Neuronal stem cell (in vitro differentiated cells): Measurements from ENCODE around the gene SLC22A23.
A peak's percentile ranks its signal among the peaks of the same experiment; 100 is the strongest.

Experiments used
- DNase-seq: peaks from one replicate; pipeline ENCODE4 v3.0.0-alpha.2; 2013; ENCODE audit warnings: low spot score
- H2AFZ ChIP-seq: one replicate; pipeline ENCODE4 v1.6.1; 2013; ENCODE audit warnings: mild to moderate bottlenecking, low read length, inconsistent platforms
- H2AK5ac ChIP-seq: 2 replicates; pipeline ENCODE4 v1.6.1; 2013; ENCODE audit warnings: low read depth, mild to moderate bottlenecking, inconsistent platforms, low read length, moderate library complexity, mixed read lengths
- H2BK120ac ChIP-seq: 2 replicates; pipeline ENCODE4 v1.6.1; 2013; ENCODE audit warnings: low read depth, mild to moderate bottlenecking, inconsistent platforms, low read length, moderate library complexity, mixed read lengths
- H2BK12ac ChIP-seq: one replicate; pipeline ENCODE4 v1.6.1; 2013; ENCODE audit warnings: low read length, inconsistent platforms
- H2BK15ac ChIP-seq: 2 replicates; pipeline ENCODE4 v1.6.1; 2013; ENCODE audit warnings: mild to moderate bottlenecking, low read length, inconsistent platforms, mixed read lengths
- H2BK5ac ChIP-seq: one replicate; pipeline ENCODE4 v1.6.1; 2013; ENCODE audit warnings: inconsistent platforms, mild to moderate bottlenecking, low read length, moderate library complexity
- H3K14ac ChIP-seq: one replicate; pipeline ENCODE4 v1.6.1; 2013; ENCODE audit warnings: low read length, inconsistent platforms
- H3K18ac ChIP-seq: 2 replicates; pipeline ENCODE4 v1.6.1; 2013; ENCODE audit warnings: low read length, inconsistent platforms
- H3K23ac ChIP-seq: 2 replicates; pipeline ENCODE4 v1.6.1; 2013; ENCODE audit warnings: low read depth, mild to moderate bottlenecking, mixed read lengths, low read length, inconsistent platforms; ENCODE audit not compliant: poor library complexity
- H3K27ac ChIP-seq: replicated peaks from 3 replicates; pipeline ENCODE4 v1.5.1; 2013; ENCODE audit warnings: low read length, inconsistent platforms
- H3K27me3 ChIP-seq, 3 experiments: 2 replicates each; pipeline ENCODE4 v1.6.1; 2013; ENCODE audit warnings: low read length in 3 of 3, mild to moderate bottlenecking in 2 of 3, inconsistent platforms in 1 of 3, low read depth in 1 of 3, mixed read lengths in 1 of 3, moderate library complexity in 1 of 3; ENCODE audit not compliant: control insufficient read depth in 3 of 3, insufficient read depth in 3 of 3
- H3K36me3 ChIP-seq, 2 donors: replicated peaks in 1 of 2; 2 replicates each; pipeline ENCODE4 v1.6.1; 2013; ENCODE audit warnings: low read length in 2 of 2; ENCODE audit not compliant: control insufficient read depth in 2 of 2, insufficient read depth in 2 of 2
- H3K4ac ChIP-seq: 2 replicates; pipeline ENCODE4 v1.6.1; 2013; ENCODE audit warnings: inconsistent platforms, mild to moderate bottlenecking, low read length, moderate library complexity
- H3K4me1 ChIP-seq, 2 donors: 1 replicate in 1 of 2; 2 replicates in 1 of 2; pipeline ENCODE4 v1.6.1; 2013; ENCODE audit warnings: low read length in 2 of 2, low read depth in 1 of 2; ENCODE audit not compliant: control insufficient read depth in 2 of 2, insufficient read depth in 1 of 2
- H3K4me2 ChIP-seq: one replicate; pipeline ENCODE4 v1.6.1; 2013; ENCODE audit warnings: mild to moderate bottlenecking, low read length, inconsistent platforms; ENCODE audit not compliant: insufficient read depth, poor library complexity, severe bottlenecking
- H3K4me3 ChIP-seq, 2 donors: 2 replicates each; pipeline ENCODE4 v1.5.1; 2013; ENCODE audit warnings: low read length in 2 of 2, mild to moderate bottlenecking in 2 of 2, inconsistent platforms in 1 of 2, moderate library complexity in 1 of 2
- H3K79me1 ChIP-seq: one replicate; pipeline ENCODE4 v1.6.1; 2013; ENCODE audit warnings: low read depth, mild to moderate bottlenecking, inconsistent platforms, low read length, moderate library complexity
- H3K9ac ChIP-seq: one replicate; pipeline ENCODE4 v1.6.1; 2013; ENCODE audit warnings: mild to moderate bottlenecking, low read depth, low read length, inconsistent platforms; ENCODE audit not compliant: poor library complexity
- H3K9me3 ChIP-seq, 2 donors: replicated peaks in 1 of 2; 2 replicates each; pipeline versions ENCODE3 to v1.6.1; 2013; ENCODE audit warnings: low read length in 2 of 2, mild to moderate bottlenecking in 2 of 2, inconsistent platforms in 1 of 2, low read depth in 1 of 2, mixed read lengths in 1 of 2, moderate library complexity in 1 of 2; ENCODE audit not compliant: control insufficient read depth in 2 of 2, insufficient read depth in 1 of 2
- H4K8ac ChIP-seq: one replicate; pipeline ENCODE4 v1.6.1; 2013; ENCODE audit warnings: low read depth, mild to moderate bottlenecking, inconsistent platforms, low read length, moderate library complexity
- H4K91ac ChIP-seq: one replicate; pipeline ENCODE4 v1.6.1; 2013; ENCODE audit warnings: low read length, low read depth, mild to moderate bottlenecking, inconsistent platforms; ENCODE audit not compliant: poor library complexity
- WGBS, 2 donors: extraction: QIAGEN DNeasy Blood & Tissue Kit; methylation state at CpG; one replicate each; pipeline ENCODE4 v1.1.7; 2013; ENCODE audit warnings: missing lambda C conversion rate in 2 of 2, mixed read lengths in 1 of 2; ENCODE audit not compliant: insufficient read length in 2 of 2, insufficient replicate concordance in 1 of 2; ENCODE audit errors: extremely low coverage in 2 of 2; 5-methylcytosine and 5-hydroxymethylcytosine counted together

SLC22A23 gene

DNA sequence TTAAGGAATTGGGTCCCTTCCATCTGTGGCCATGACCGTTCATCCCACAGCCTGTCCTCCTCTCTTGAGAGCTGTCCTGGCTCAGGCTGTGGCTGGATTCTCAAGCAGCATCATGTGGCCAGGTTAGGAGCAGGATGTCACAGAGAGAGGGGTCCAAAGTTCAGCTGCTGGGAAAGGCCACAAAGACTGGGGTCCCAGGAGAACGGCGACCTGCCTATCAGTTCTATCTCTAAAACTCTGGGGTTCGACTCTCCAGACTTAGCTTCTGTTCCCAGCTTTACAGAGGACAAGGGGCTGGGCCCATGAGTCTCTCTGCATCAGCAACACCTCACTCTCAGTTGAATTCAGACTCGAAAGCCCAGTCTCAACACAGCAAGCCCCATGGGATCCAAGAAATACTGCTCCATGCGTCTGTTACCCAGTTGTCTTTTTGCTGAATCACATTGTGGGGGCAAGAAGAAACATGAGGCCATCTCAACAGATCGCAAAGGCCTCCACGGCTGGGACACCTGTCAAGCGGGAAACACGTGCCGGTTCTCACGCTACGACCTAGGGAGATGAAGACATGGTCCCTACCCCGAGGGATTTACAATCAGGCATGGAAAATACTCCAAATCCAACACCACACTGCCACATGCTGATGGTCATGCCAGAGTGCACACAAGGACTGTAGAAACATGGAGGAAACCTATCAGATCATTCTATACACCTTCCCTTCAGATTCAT lies 95.4 kb downstream of the SLC22A23 start:
- no CpG with 5 or more reads among the region's 14 CpGs for WGBS, 2 donors
- H3K27ac ChIP-seq: no peak overlapping the region
- no peak overlapping the region for H2BK5ac ChIP-seq
- peak overlapping the region; percentile 86 for H2AK5ac ChIP-seq
- no peak overlapping the region for H3K4me3 ChIP-seq
- no peak overlapping the region for H3K18ac ChIP-seq
- H3K4me2 ChIP-seq: no peak overlapping the region
- DNase-seq: no peak
- no peak overlapping the region for H2BK15ac ChIP-seq
- H2AFZ ChIP-seq: no peak overlapping the region
- H3K9me3 ChIP-seq: peaks cover 2 to 6% of the 10 kb centered on the region in 2 donors
- H4K91ac ChIP-seq: no peak overlapping the region
- H3K4me1 ChIP-seq: peaks cover 12 to 13% of the 10 kb centered on the region in 2 donors
- H2BK12ac ChIP-seq: no peak overlapping the region
- H3K23ac ChIP-seq: no peak overlapping the region
- no peak overlapping the region for H3K14ac ChIP-seq
- no peaks in the 10 kb centered on the region for H3K36me3 ChIP-seq
- H3K27me3 ChIP-seq: no peaks in the 10 kb centered on the region
- H3K79me1 ChIP-seq: no peaks in the 10 kb centered on the region
- H3K9ac ChIP-seq: peak overlapping the region; percentile 7
- no peak overlapping the region for H4K8ac ChIP-seq
- no peak overlapping the region for H2BK120ac ChIP-seq
- H3K4ac ChIP-seq: no peak overlapping the region

DNA sequence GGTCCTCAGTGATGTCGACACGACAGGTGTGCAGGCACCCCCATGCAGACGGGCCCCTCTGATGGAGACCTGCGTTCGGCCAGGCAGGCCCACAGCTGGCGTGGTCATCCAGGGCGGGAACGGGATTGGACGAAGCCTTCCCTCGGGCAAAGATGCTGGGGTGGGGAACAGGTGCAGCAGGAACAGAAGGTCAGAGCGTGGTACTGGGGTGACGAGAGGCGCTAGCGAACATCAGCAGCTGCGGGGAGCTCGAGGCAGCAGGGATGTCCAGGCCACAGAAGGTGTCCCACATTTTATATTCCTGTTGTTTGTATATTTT lies 96.2 kb downstream of the SLC22A23 start:
- H3K23ac ChIP-seq: no peak overlapping the region
- H3K36me3 ChIP-seq: no peaks in the 10 kb centered on the region
- H3K27ac ChIP-seq: no peak overlapping the region
- H4K91ac ChIP-seq: no peak overlapping the region
- no peak overlapping the region for H3K4me3 ChIP-seq
- no CpG with 5 or more reads among the region's 16 CpGs for WGBS, 2 donors
- no peak overlapping the region for H2BK15ac ChIP-seq
- H3K4ac ChIP-seq: peak overlapping the region; percentile 30
- no peak overlapping the region for H3K9ac ChIP-seq
- no peak overlapping the region for H4K8ac ChIP-seq
- H3K4me2 ChIP-seq: no peak overlapping the region
- no peak overlapping the region for H2BK12ac ChIP-seq
- H2BK5ac ChIP-seq: no peak overlapping the region
- no peak for DNase-seq
- peaks cover 2 to 6% of the 10 kb centered on the region in 2 donors for H3K9me3 ChIP-seq
- H3K4me1 ChIP-seq: peaks cover 14 to 17% of the 10 kb centered on the region in 2 donors
- H3K14ac ChIP-seq: no peak overlapping the region
- H2AK5ac ChIP-seq: peak overlapping the region; percentile 30
- peak overlapping the region; percentile 33 for H3K18ac ChIP-seq
- H2AFZ ChIP-seq: no peak overlapping the region
- no peaks in the 10 kb centered on the region for H3K79me1 ChIP-seq
- no peak overlapping the region for H2BK120ac ChIP-seq
- no peaks in the 10 kb centered on the region for H3K27me3 ChIP-seq

DNA sequence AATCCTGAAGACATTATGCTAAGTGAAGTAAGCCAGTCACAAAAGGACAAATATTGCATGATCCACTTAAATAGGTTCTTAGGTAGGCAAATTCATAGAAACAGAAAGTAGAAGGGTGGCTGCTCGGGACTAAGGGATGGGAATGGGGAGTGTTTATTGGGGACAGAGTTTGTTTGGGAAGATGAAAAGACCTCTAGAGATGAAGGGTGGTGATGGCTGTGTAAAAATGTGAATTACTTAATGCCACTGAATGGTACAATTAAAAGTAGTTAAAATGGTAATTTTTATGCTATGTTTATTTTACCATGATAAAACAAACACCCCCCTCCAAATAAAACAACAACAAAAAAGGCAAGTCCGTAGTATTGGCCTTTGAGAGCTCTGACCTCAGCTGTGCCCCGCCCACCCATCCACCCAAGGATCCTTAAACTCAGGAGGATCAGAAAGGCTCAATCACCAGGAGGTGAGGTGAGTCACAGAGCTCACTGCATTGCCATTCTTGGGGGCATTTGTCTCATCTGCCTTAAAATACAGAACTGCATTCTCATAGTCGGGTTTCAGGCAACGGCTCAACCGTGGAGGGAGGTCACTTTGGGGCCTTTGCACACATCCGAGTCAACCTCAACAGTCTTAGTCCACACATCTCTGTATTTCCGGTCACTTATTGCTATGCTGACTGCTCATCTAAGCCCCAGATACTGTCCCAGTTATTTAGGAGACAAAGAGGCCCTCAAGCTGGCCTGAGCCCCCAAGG lies 96.7 kb downstream of the SLC22A23 start:
- DNase-seq: no peak

DNA sequence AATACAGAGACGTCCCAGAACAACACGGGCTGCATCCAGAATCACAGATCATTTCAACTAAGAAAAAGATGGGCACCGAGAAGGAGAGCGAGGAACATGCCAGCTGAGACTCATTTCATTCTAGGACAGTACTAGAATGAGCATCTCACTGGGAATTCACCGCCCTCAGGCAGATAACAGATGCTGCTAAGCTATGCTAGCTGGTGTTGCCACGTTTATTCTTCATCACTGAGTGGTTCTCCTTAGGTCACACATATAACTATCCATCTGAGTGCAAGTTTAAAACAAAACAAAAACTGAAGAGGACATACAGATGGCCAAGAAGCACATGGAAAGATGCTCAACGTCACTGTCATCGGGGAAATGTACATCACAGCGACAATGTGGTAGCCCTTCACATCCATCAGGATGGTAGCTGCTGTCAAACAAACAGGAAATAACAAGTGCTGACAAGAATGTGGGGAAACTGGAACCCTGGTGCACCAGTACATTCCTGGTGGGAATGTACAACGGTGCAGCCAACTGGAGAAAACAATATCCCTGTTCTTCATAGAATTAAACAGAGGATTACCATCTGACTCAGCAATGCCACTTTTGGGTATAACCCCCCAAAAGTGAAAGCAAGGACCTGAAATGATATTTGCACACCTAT lies 97.6 kb downstream of the SLC22A23 start:
- no peak overlapping the region for H4K91ac ChIP-seq
- H3K18ac ChIP-seq: no peak overlapping the region
- H3K9ac ChIP-seq: no peak overlapping the region
- WGBS, 2 donors: no CpG with 5 or more reads among the region's 10 CpGs
- H3K14ac ChIP-seq: no peak overlapping the region
- no peak overlapping the region for H2AK5ac ChIP-seq
- H4K8ac ChIP-seq: no peak overlapping the region
- H3K9me3 ChIP-seq: peaks cover 2 to 6% of the 10 kb centered on the region in 2 donors
- H3K27ac ChIP-seq: no peak overlapping the region
- no peak overlapping the region for H2AFZ ChIP-seq
- H2BK120ac ChIP-seq: no peak overlapping the region
- H3K79me1 ChIP-seq: no peaks in the 10 kb centered on the region
- H3K4me1 ChIP-seq: peaks cover 13 to 31% of the 10 kb centered on the region in 2 donors
- H3K4ac ChIP-seq: no peak overlapping the region
- H2BK5ac ChIP-seq: no peak overlapping the region
- no peak for DNase-seq
- no peak overlapping the region for H2BK12ac ChIP-seq
- no peak overlapping the region for H3K23ac ChIP-seq
- no peaks in the 10 kb centered on the region for H3K27me3 ChIP-seq
- H2BK15ac ChIP-seq: no peak overlapping the region
- no peaks in the 10 kb centered on the region for H3K36me3 ChIP-seq
- no peak overlapping the region for H3K4me2 ChIP-seq
- H3K4me3 ChIP-seq: no peak overlapping the region

More for the DNA sequence above, 96.7 kb downstream of the SLC22A23 start:
- no peaks in the 10 kb centered on the region for H3K27me3 ChIP-seq
- H2BK15ac ChIP-seq: no peak overlapping the region
- H3K18ac ChIP-seq: peak overlapping the region; percentile 33
- H2BK120ac ChIP-seq: no peak overlapping the region
- H3K23ac ChIP-seq: no peak overlapping the region
- no peak overlapping the region for H4K91ac ChIP-seq
- peaks cover 17 to 21% of the 10 kb centered on the region in 2 donors for H3K4me1 ChIP-seq
- H3K9me3 ChIP-seq: peaks cover 2 to 6% of the 10 kb centered on the region in 2 donors
- H4K8ac ChIP-seq: no peak overlapping the region
- H3K36me3 ChIP-seq: no peaks in the 10 kb centered on the region
- H2BK12ac ChIP-seq: no peak overlapping the region
- no CpG with 5 or more reads among the region's 8 CpGs for WGBS, 2 donors
- H3K9ac ChIP-seq: no peak overlapping the region
- no peak overlapping the region for H2AFZ ChIP-seq
- peak overlapping the region; percentile 30 for H2AK5ac ChIP-seq
- H3K27ac ChIP-seq: no peak overlapping the region
- no peak overlapping the region for H3K4me2 ChIP-seq
- no peak overlapping the region for H2BK5ac ChIP-seq
- H3K14ac ChIP-seq: no peak overlapping the region
- no peaks in the 10 kb centered on the region for H3K79me1 ChIP-seq
- no peak overlapping the region for H3K4ac ChIP-seq
- H3K4me3 ChIP-seq: no peak overlapping the region
